Jurkat, Clone E6-1 (cell line): ENCODE results near the gene CISD1. TPM values are rescaled to one million over a fixed set of nuclear protein-coding genes. Genes with fewer than 3 reads are reported as not detected.
A peak's percentile ranks its signal among the peaks of the same experiment; 100 is the strongest.
"Not testable (repeated sequence)": the region's sequence is repeated elsewhere in the genome, so short reads cannot be mapped to it uniquely, and the experiment has no call there.

ENCODE experiments used
- DNase-seq: peaks from one replicate; pipeline ENCODE4 v3.0.0-alpha.2; 2011; ENCODE audit warnings: low read depth, low spot score
- H3K4me3 ChIP-seq: 2 replicates; pipeline ENCODE4 v1.5.1; 2011; ENCODE audit warnings: mild to moderate bottlenecking, low read length, control low read depth, moderate library complexity
- polyA plus RNA-seq: library from polyadenylated mRNA; unstranded; fragments of >200 nt; gene quantifications from one replicate; pipeline ENCODE4 v1.2.1, GENCODE V29; 2012; ENCODE audit warnings: missing spikeins; ENCODE audit not compliant: insufficient read length, insufficient read depth

The CISD1 gene
- polyA plus RNA-seq, result 103 TPM

DNA sequence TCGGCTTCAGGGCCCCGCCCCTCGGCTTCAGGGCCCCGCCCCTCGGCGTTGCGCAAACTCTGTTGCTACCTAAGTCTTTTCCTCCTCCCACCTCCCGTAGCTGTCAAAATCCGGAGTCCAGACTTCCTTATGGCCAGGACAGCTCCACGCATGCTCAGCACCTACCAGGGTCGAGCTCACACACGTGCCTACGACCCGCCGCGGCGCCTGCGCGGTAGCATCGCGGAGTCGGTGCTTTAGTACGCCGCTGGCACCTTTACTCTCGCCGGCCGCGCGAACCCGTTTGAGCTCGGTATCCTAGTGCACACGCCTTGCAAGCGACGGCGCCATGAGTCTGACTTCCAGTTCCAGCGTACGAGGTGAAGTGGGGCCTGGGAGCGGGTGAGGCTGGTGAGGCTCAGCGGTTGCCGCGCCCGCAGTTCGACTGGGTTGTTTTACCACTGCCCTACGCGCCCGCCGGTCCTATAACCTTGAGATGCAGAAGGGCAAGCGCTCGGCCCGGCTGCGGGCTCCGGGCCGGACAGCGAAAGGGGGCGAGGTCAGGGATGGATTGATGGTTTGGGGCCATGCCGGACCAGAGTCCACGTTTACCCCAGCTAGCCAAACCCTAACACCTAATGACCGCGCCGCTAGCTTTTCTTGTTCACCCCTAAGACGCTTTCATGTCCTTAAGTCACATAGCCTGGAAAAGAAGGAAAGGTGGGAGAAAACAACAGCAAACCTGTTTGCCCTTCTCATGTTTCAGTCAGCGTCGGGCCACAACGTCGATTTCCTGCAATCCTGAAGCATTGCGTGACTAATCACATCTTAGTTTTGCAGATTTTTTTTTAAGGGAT, at the start of gene CISD1:
Gene CISD1 (plus strand): TSS at position 217 of the 836 bp plus-strand sequence. CDS start 112 bp downstream, at position 329.
- DNase-seq, result peak; percentile 99
- peak within 1 kb of the TSS; percentile 95 for H3K4me3 ChIP-seq

DNA sequence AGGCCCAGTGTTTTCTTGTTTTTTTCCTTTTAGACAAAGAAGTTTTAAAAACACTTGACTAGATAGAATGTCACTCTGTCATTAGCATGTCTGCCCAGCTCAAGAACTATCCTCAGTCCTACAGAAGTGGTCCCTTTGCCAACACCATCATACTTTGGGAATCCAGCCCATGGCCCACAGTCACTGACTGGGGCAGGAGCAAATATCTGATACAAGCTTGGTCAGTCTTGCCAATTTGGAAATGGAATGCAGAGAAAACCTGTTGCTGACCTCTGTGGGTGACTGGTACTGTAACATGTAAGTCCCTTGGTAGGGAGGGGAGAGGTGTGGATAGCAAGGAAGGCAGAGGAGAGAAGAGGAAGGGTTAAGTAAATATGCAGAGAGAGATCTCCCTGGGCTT, 49.1 kb upstream of the CISD1 start:
- H3K4me3 ChIP-seq, result no peak overlapping the region

DNA sequence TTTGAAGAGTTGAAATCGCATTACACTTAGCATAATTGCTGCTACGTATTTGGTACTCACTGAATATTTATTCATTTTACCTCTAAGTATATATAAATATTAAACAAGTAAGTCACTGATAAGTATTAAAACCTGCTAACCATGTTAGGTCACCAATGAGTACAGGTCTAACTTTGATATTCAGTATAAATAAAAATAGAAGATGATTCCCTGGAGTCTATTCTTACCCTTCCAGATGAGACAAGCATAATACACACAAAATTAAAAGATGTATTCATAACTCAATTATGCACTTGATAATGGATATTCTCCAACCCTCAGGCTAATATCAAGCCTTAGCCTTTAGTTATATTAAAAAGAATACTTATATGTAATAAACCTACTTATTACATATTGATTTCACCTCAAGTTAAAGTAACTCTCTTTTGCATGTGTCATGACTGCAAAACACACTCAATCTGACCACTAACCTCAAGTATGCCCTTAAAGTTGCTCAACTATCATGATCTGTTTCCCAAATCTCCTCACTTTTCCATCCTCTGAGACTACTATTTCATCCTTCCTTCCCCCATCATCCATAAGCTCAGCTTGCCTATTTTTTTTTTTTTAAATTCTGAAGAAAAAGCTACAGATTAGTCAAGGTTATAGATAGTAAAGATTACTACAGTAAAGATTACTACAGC, 48.1 kb upstream of the CISD1 start:
- no peak for DNase-seq
- H3K4me3 ChIP-seq, result no peak overlapping the region

More for the DNA sequence above, 49.1 kb upstream of the CISD1 start:
- no peak for DNase-seq

DNA sequence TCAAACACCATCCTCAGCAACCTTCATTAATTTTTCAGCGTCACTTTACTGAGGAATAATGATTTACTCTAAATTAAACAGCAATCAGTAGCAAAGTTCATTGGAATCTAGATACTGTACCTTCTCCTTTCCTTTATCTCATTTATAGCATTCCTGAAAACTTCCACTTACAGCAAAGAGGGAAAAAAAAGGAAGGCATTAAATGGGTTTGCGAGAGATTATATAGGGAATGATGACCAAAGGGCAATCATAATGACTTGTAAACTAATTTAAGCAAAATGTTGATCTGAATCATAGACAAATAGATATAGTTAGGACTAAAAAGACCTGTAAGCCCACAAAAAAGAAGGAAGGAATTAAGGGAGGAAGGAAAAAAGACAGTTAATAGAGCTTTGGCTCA, 43.3 kb upstream of the CISD1 start:
- H3K4me3 ChIP-seq, result no peak overlapping the region
- DNase-seq, result no peak

DNA sequence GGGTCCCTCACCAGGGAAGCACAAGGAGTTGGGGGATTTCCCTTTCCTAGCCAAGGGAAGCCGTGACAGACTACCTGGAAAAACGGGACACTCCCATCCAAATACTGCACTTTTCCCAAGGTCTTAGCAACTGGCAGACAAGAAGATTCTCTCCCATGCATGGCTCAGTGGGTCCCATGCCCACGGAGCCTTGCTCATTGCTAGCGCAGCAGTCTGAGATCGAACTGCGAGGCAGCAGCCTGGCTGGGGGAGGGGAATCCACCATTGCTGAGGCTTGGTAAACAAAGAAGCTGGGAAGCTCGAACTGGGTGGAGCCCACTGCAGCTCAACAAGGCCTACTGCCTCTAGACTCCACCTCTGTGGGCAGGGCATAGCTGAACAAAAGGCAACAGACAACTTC, 39.1 kb upstream of the CISD1 start:
- not testable (repeated sequence) for DNase-seq, H3K4me3 ChIP-seq

DNA sequence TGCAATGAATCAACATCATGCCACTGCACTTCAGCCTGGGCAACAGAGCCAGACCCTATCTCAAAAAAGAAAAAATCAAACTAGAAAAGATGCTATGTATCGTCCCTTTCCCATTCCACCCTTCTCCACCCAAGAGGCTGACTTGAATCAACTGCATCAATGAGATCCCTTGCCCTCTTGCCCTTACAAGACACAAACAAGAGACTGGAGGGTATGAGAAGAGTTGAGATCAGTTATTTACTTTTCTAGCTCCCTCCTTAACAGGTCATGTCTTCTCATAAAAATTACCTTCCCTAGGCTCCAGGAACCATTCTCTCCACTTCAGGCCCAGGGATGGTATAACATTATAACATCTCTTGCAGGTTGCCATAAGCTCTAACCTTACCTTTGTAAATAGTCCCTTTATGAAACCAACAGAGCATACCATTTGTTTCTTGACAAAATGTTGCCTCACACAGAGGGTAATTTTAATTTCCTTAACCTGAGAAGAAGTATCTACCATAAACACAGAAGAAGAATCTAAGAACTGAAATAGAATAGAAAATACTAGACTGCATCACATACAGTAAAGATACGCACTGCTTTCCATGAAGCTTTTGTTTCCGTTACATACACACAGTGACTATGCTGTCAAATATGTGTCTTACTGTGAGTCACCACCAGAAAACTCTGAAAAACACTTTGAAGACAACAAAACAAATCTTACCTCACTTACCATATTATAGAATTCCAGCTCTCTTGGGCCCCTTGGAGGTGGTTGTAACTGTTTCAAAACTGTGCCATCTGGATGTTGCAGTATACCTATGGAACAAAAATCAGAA, 31.7 kb upstream of the CISD1 start:
- DNase-seq, result no peak
- no peak overlapping the region for H3K4me3 ChIP-seq

DNA sequence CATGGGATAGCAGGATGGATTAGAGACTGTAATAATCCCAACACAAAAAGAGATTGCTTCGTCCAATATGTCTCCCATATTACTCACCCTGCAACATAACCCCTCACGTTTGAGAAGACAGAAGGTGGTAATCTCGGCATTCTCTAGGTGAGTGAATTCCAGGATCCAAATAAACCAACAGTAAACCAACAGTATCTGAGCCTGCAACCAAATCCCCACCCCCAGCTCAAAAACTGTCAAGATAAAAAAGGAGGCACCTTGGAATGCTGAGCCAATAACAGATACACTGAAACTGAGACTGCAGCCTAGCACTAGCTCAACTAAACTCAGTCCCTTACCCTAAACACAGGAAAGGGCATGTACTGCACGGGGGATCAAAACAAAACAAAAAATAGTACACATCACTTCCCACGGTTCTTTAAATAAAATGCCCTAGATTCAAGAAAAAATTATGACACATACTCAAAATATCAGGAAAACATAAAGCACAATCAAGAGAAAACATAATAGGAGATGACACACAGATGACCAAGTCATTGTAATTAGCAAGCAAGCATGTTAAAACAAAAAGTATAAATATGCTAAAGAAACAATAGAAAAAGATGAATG, 29.3 kb upstream of the CISD1 start:
- H3K4me3 ChIP-seq, result no peak overlapping the region
- DNase-seq, result no peak

DNA sequence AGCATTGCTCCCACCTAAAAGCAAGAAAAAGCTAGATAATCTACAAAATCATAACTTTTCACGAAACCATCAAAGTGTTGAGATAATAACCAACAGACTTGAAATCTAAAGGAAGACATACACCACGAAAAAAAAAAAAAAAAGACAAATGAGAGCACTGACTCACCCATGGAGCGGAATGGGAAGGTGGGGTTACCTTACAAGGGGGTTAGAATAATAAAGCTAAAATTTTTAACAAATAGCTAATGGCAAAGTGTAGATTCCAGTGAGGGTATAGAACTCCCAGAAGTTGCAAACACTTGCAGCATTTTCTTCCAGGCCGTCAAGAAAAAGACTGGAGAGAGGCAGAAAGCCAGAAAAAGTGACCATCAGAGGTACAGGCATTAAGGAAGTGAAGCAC, 28.4 kb upstream of the CISD1 start:
- DNase-seq, result no peak
- no peak overlapping the region for H3K4me3 ChIP-seq

DNA sequence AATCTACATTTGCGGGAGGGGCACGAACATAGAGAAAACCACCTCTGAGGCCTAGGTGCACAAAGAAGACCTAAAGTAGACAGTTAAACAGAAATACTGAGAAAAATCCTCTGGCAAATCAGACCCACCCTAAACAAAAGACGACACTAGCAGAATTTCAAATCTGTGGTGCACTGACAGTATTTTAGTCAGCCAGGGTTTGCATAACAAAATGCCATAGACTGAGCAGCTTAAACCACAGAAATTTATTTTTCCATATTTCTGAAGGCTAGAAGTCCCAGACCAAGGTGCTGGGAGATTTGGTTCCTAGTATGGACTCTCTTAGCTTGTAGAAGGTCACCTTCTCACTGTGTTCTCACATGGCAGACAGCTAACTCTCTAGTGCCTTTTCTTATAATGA, 27.6 kb upstream of the CISD1 start:
- no peak overlapping the region for H3K4me3 ChIP-seq
- no peak for DNase-seq

DNA sequence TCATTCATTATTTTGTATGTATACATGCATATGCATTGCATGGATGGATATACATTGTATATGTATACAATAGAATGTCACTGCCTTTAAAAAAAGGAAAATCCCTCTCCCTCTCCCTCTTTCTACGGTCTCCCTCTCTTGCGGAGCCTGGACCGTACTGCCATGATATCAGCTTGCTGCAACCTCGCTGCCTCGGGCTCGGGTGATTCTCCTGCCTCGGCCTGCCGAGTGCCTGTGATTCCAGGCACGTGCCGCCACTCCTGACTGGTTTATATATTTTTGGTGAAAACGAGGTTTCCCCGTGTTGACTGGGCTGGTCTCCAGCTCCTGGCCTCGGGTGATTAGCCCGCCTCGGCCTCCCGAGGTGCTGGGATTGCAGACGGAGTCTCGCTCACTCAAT, 25.7 kb upstream of the CISD1 start:
- DNase-seq, result no peak
- H3K4me3 ChIP-seq, result no peak overlapping the region

DNA sequence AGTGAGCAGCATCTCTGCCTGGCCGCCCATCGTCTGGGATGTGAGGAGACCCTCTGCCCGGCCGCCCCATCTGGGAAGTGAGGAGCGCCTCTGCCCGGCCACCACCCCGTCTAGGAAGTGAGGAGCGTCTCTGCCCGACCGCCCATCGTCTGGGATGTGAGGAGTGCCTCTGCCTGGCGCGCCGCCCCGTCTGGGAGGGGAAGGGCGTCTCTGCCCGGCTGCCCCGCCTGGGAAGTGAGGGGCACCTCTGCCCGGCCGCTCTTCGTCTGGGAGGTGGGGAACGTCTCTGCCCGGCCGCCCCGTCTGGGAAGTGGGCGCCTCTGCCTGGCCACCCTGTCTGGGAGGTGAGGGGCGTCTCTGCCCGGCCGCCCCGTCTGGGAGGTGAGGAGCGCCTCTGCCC, 25.2 kb upstream of the CISD1 start:
- DNase-seq, result not testable (repeated sequence)

DNA sequence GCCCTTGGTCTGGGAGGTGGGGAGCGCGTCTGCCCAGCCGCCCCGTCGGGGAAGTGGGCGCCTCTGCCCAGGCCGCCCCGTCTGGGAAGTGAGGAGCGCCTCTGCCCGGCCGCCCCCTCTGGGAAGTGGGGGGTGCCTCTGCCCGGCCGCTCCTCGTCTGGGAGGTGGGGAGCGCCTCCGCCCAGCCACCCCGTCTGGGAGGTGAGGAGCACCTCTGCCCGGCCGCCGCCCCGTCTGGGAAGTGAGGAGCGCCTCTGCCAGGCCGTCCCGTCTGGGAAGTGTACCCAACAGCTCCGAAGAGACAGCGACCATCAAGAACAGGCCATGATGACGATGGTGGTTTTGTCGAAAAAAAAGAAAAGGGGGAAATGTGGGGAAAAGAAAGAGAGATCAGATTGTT, 24.7 kb upstream of the CISD1 start:
- not testable (repeated sequence) for DNase-seq

More for the DNA sequence above, 25.2 kb upstream of the CISD1 start:
- H3K4me3 ChIP-seq, result not testable (repeated sequence)

DNA sequence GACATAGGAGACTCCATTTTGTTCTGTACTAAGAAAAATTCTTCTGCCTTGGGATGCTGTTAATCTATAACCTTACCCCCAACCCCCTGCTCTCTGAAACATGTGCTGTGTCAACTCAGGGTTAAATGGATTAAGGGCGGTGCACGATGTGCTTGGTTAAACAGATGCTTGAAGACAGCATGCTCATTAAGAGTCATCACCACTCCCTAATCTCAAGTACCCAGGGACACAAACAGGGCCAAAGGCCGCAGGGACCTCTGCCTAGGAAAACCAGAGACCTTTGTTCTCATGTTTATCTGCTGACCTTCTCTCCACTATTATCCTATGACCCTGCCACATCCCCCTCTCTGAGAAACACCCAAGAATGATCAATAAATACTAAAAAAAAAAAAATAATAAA, 24.3 kb upstream of the CISD1 start:
- not testable (repeated sequence) for DNase-seq

More for the DNA sequence above, 24.7 kb upstream of the CISD1 start:
- not testable (repeated sequence) for H3K4me3 ChIP-seq

DNA sequence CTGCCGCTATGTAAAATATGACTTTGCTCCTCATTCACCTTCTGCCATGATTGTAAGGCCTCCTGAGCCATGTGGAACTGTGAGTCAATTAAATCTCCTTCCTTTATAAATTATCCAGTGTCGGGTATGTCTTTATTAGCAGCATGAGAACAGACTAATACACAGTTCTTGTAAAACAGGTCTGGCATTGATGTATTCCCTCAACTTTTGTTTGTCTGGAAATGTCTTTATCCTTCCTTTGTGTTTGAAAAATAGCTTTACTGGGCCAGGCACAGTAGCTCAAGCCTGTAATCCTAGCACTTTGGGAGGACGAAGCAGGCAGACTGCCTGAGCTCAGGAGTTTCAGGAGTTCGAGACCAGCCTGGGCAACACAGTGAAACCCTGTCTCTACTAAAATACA, 15.8 kb upstream of the CISD1 start:
- DNase-seq, result no peak
- no peak overlapping the region for H3K4me3 ChIP-seq

More for the DNA sequence above, 24.3 kb upstream of the CISD1 start:
- not testable (repeated sequence) for H3K4me3 ChIP-seq

DNA sequence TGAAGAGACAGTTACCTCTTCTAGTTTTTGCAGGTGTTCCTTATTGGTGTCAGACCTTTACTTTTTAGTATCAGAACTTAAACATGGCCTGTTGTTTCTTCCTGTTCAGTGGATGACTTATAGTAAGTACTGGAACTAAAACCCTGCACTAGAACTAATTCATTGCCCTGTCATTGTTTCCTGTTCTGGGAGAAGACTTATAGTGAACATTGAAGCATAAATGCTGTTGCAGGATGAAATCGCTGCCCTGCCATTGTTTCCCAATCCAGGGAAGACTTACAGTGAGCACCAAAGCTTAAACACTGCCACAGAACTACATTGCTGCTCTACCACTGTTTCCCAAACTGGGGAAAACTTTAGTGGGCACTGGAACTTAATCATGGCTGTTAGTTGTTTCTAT, 14.3 kb upstream of the CISD1 start:
- no peak for DNase-seq
- no peak overlapping the region for H3K4me3 ChIP-seq

DNA sequence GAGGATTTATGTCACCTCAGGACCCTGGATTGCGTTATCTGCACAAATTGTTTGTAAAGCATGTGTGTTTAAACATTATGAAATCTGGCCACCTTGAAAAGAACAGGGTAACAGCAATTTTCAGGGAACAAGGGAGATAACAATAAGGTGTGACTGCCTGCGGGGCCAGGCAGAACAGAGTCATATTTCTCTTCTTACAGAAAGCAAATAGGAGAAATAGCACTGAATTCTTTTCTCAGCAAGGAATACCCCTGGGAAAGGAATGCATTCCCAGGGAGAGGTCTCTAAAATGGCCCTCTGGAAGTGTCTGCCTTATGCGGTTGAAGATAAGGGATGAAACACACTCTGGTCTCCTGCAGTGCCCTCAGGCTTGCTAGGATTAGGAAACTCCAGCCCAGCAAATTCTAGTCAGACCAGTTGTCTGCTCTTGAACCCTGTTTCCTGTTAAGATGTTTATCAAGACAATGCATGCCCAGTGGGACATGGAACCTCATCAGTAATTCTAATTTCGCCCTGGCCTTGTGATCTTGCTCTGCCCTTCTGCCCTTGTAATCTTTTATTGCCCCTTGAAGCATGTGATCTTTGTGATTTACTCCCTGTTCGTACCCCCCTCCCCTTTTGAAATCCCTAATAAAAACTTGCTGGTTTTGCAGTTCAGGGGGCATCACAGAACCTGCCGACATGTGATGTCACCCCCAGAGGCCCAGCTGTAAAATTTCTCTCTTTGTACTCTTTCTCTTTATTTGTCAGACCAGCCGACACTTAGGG, 12.8 kb upstream of the CISD1 start:
- not testable (repeated sequence) for DNase-seq, H3K4me3 ChIP-seq

DNA sequence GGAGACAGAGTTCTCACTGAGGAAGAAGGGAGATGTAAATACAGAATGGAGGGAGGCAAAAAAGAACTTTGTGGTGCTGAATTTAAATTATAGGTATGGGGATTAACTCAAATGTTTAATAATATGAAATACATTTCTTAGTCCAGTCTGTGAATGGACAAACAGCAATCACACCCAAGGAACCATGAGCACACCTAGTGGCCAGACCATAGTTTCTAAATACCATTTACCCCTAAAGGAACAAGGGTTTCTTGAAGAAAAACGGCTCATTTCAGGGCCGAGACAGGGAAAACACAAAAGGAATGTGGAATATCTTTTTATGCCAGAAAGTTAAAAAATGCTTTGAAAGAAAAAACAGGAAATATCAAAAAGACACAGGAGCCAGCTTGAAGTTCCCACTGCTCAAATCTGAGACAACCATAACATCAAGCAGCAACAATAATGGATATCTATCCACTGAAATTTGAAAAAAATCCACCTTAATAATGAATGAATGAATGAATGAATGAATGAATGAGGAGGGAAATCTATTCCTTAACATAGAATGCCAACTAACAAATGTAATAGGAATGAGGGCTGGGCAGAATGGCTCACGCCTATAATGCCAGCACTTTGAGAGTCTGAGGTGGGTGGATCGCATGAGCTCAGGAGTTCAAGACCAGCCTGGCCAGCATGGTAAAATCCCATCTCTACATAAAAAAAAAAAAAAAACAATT, 9.8 kb upstream of the CISD1 start:
- no peak for DNase-seq
- H3K4me3 ChIP-seq, result no peak overlapping the region

DNA sequence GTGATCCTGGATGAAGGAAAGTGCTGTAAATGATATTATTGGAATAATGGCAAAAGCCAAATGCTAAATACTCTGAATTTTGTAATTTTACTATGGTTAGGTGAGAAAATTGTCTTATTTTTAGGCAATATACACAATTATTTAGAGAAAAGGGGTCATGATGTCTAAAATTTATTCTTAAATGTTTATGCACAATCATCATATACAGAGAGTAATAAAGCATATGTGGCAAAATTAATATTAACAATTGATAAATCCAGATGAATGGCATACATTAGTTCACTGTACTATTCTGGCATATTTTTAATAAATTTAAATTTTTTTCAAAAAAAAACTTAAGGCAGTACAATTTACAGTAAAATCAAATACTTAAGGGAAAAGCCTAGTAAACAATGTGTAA, 8.6 kb upstream of the CISD1 start:
- H3K4me3 ChIP-seq, result no peak overlapping the region
- DNase-seq, result no peak
